Stimulated activated naive CD4-positive, alpha-beta T cell (primary cell): ENCODE measurements around the gene FBXO28.

Source experiments
- DNase-seq, 6 experiments: peaks; one replicate each; lab custom pipeline; 2025; lab: John Stamatoyannopoulos, UW

Gene FBXO28

GRCh38 chr1:224095867-224096266, 18.0 kb upstream of the FBXO28 start:
- no peak for DNase-seq

DNA sequence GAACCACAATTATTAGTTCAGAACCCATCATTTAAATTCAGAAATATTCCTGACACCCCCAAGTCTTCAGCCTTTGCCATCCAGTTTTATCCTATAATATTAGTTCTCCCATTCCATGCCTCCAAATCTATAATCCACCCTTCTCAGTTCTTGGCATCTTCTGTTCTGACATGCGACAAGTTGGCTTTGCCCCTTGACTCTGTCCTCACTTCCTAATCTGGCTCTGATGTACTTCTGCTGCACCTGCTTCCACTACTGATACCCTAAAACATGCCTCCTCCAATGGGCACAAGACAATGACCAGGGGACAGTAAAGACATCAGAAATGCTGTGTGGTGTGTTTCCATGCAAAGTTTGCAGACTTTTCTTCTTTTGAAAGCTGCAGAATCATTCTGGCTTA, 17.1 kb upstream of the FBXO28 start:
- no peak for DNase-seq

DNA sequence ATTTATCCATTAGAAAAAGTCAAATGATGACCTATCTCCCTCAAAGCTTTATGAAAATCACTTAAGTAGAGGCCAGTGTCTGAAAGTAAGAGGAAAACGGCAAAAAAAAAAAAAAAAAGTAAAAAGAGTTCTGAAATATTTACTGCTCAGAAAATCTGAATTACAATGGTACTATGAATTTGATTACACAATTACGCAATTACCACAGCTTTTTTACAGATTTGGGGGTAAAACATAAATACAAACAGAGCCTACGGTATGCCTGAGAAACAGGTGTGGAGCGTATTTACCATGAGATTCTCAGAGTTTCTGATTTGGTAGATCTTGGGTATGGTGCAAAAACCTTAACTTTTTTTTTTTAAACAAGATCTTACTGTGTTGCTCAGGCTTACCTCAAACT, 15.9 kb upstream of the FBXO28 start:
- DNase-seq: no peak

- no peak for DNase-seq
These were observed 7.2 kb upstream of the FBXO28 start for GRCh38 chr1:224106568-224107281.

- DNase-seq: no peak
These were observed 6.7 kb upstream of the FBXO28 start for GRCh38 chr1:224107282-224107625.

GRCh38 chr1:224108991-224109390, 4.9 kb upstream of the FBXO28 start:
- DNase-seq: no peak

DNA sequence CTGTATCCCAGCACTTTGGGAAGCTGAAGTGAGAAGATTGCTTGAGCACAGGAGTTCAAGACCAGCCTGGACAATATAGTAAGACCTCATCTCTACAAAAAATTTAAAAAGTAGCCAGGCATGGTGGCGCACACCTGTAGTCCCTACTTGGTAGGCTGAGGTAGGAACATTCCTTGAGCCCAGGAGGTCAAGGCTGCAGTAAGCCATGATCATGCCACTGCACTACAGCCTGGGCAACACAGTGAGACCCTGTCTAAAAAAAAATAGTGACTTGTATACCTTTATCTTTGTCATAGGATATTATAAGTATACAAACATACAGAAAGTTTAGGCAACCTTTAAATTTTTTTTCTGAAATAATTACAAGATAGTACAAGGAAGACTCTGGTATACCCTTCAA, 3.9 kb upstream of the FBXO28 start:
- no peak for DNase-seq

GRCh38 chr1:224113005-224113404, 906 bp upstream of the FBXO28 start:
- DNase-seq: no peak

GRCh38 chr1:224113545-224113917, 380 bp upstream of the FBXO28 start:
- no peak for DNase-seq

GRCh38 chr1:224114787-224115175, 870 bp downstream of the FBXO28 start:
- DNase-seq: no peak

- peak in 3 of 6 experiments; percentile 22 to 63 (median 50) for DNase-seq
These were observed 2.2 kb downstream of the FBXO28 start for GRCh38 chr1:224116131-224116530.

GRCh38 chr1:224118688-224119087, 4.8 kb downstream of the FBXO28 start:
- no peak for DNase-seq

DNA sequence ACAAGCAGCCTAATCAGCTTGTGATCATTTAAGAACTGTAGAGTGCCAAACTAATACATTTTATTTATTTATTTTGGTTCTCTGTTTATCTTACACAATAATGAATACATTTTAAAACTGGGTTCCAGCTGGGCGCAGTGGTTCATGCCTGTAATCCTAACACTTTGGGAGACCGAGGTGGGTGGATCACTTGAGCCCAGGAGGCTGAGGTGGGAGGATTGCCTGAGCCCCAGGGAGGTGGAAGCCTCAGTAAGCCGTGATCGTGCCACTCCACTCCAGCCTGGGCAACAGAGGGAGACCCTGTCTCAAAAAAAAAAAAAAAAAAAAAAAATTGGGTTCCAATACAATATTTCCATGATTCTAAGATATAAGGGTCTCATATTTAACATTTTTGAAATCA, 9.2 kb downstream of the FBXO28 start:
- DNase-seq: no peak

DNA sequence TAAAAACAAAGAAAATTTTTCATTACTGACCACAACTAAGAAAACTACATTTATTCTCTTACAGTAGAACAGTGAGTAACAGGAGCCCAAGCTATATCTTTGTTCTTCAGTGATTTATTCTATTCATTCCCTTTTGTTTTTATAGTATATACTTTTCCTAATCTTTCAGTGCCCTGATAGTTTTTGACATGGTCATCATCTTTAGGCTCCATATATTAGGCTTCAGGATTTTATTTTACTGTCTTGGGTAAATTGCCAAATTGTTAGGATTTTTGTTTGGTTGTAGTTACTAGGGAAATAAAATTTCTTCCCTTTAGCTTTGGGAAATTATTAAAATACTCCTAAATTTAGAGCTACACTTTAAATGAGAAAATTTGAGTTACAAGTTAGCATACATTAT, 10.3 kb downstream of the FBXO28 start:
- DNase-seq: no peak

DNA sequence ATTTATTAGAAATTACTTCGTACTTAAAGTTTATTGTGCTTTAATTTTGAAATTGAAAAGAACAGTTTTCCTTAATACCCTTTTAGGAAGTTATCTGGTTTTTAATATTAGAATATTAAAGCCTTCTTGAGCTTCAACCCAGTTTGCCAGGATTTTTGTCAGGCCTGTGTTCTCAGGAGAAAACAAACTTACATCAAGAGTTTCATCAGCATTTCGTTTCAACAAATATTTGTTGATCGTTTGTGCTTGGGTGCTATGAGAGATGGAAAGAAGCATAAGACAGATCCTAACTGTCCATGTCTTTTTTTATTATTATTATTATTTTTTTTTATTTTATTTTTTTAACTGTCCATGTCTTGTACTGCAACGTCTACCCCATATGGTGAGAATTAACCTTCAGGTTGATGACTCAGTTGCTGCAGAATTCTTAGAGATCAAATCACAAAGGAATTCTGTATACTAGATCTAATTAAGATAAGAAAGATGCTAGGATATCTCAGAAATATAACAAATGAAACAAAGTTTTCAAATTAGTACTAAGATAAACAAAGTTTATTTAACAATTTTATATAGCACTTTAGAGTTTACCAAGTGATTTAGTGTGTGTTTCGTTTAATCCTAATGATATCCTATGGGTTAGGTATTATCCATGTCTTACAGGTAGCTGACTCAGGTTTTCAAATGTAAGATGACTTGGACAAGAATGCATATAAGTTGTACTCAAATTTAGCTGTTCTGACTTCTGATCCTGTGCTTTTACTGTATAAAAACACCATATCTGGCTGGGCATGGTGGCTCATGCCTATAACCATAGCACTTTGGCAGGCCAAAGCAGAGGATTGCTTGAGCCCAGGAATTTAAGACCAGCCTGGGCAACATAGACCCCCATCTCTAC, 14.3 kb downstream of the FBXO28 start:
- DNase-seq: no peak

DNA sequence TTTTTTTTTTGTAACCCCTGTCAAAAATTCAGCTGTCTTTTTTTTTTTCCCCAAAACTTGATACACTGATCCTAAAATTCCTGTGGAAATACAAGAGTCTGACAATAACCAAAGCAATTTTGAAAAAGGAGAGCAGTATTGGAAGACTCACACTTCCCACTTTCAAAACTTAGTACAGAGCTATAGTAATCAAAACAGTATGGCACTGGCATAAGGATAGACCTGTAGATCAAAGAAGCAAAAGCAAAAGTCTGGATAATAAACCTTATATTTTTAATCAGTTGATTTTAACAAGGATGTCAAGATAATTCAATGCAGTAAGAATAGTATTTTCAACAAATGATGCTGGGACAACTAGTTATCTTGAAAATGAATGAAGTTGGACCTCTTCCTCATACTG, 17.3 kb downstream of the FBXO28 start:
- no peak for DNase-seq

GRCh38 chr1:224132901-224133300, 19.0 kb downstream of the FBXO28 start:
- DNase-seq: no peak

GRCh38 chr1:224133741-224134299, 19.9 kb downstream of the FBXO28 start:
- no peak for DNase-seq

DNA sequence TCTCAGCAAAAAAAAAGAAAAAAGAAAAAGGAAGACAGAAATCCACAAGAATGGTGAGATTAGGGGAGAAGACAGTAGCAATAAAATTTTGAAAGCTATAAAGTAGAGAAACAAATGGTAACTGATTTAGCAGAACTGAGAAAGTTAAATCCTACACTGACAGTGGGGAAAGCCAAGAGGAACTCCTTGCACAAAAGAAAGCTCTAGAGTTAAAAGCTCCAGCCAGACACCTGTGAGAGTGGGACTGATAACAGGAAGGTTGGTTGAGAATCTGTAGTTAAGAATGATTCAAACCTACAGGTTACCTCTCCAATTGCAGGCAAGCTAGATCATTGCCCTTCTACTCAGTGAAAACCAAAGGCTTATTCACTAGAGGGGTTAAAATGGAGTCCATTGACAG, 23.6 kb downstream of the FBXO28 start:
- DNase-seq: no peak

GRCh38 chr1:224138198-224138597, 24.3 kb downstream of the FBXO28 start:
- DNase-seq: no peak

DNA sequence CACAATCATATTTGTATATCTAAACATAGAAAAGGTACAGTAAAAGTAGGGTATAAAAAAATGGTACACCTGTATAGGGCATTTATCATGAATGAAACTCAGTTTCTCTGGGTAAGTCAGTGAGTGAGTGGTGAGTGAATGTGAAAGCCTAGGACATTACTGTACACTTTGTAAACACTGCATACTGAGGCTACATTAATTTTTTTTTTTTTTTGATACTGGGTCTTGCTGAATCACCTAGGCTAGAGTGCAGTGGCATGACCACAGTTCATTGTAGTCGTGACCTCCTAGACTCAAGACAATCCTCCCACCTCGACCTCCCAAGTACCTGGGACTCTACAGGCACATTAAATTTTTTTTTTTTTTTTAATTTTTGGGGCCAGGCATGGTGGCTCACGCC, 27.8 kb downstream of the FBXO28 start:
- no peak for DNase-seq

GRCh38 chr1:224149709-224150108, 35.8 kb downstream of the FBXO28 start:
- no peak for DNase-seq

DNA sequence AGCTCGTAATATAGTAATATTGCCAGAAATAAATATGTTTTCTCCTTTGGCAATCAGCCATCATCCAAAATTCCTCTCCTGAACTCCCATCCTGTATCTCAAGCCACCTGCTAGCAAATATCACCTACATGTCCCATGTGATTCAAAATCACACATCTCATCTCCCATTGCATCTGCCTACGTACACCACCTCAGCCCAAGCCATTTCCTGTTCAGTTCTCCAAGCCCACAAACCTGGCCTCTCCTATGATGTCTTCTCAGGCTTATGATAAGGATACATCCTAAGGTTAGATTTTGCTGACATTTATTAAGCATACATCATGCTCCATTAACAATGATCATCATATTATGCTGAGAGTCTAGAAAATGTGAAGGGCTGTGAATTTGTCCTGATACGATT, 37.2 kb downstream of the FBXO28 start:
- DNase-seq: no peak
